Measurements from ENCODE around the gene PRSS56. TPM values are rescaled to one million over a fixed set of nuclear protein-coding genes. Genes with fewer than 3 reads are reported as not detected.

PRSS56 gene
- total and polyA plus RNA-seq, 8 donors, result 0.02 TPM; not detected in 7

GRCh38 chr2:232533944-232534710 lies 13.9 kb downstream of the PRSS56 start:
- FAIRE-seq (no peak), DNase-seq (peak in 2 of 6 donors; percentile 38 to 58), ATAC-seq (no peak)
- no peak overlapping the region for H3K4me3 ChIP-seq
- no peaks in the 10 kb centered on the region for H3K4me1 ChIP-seq
- no peak overlapping the region for H3K27ac ChIP-seq
- no peak for TF ChIP-seq CTCF (IDR thresholded peaks at IDR 0.05)
- no peaks in the 10 kb centered on the region for H3K36me3 ChIP-seq
- H3K27me3 ChIP-seq, result no peaks in the 10 kb centered on the region
- no peaks in the 10 kb centered on the region for H3K9me3 ChIP-seq
- WGBS, 2 donors, result 83% methylated on average over 13 of the region's 13 CpGs
- intact Hi-C loops (cut with DNase I), result no loop called here

- Histone ChIP-seq H3K27me3 (no peaks in the 10 kb centered on the region), H3K4me3 (no peak overlapping the region), H3K4me1 (no peaks in the 10 kb centered on the region), H3K9me3 (no peaks in the 10 kb centered on the region), H3K36me3 (no peaks in the 10 kb centered on the region), H3K27ac (no peak overlapping the region)
- 75 to 77% methylated on average over 14 of the region's 14 CpGs for WGBS, 2 donors
- no peak for TF ChIP-seq CTCF (IDR thresholded peaks at IDR 0.05)
- DNase-seq (peak in 2 of 6 donors; percentile 37 to 55), ATAC-seq (no peak), FAIRE-seq (no peak)
- intact Hi-C loops (cut with DNase I), result no loop called here
These were observed 14.9 kb downstream of the PRSS56 start for GRCh38 chr2:232534940-232535651.

GRCh38 chr2:232535761-232536530 lies 15.8 kb downstream of the PRSS56 start:
- DNase-seq (peak in 1 of 6 donors; percentile 5), ATAC-seq (no peak), FAIRE-seq (no peak)
- Histone ChIP-seq H3K4me3 (no peak overlapping the region), H3K27ac (no peak overlapping the region), H3K9me3 (no peaks in the 10 kb centered on the region), H3K36me3 (no peaks in the 10 kb centered on the region), H3K27me3 (no peaks in the 10 kb centered on the region), H3K4me1 (no peaks in the 10 kb centered on the region)
- TF ChIP-seq CTCF (IDR thresholded peaks at IDR 0.05), result no peak
- 89 to 92% methylated on average over 5 of the region's 5 CpGs for WGBS, 2 donors
- intact Hi-C loops (cut with DNase I), result no loop called here

GRCh38 chr2:232537079-232537478 lies 16.9 kb downstream of the PRSS56 start:
- Histone ChIP-seq H3K9me3 (no peaks in the 10 kb centered on the region), H3K36me3 (no peaks in the 10 kb centered on the region), H3K27me3 (no peaks in the 10 kb centered on the region), H3K27ac (no peak overlapping the region), H3K4me1 (no peaks in the 10 kb centered on the region), H3K4me3 (no peak overlapping the region)
- intact Hi-C loops (cut with DNase I), result no loop called here
- peak in 1 of 6 donors; percentile 31 for DNase-seq
- whole genome bisulfite sequencing, 2 donors, result 55 to 58% methylated on average over 5 of the region's 5 CpGs
- peak; percentile 11 to 52 (median 28) for ATAC-seq
- TF ChIP-seq CTCF (IDR thresholded peaks at IDR 0.05), result no peak
- FAIRE-seq, result no peak
